Effector memory CD4-positive, alpha-beta T cell (primary cell): ENCODE measurements around the gene FAM222A.

Source experiments
- DNase-seq, 3 donors: peaks; one replicate each; pipeline ENCODE4 v3.0.0-alpha.2; 2020
- H3K27ac ChIP-seq: 2 replicates; pipeline ENCODE4 v1.7.0; 2013; ENCODE audit warnings: mild to moderate bottlenecking, low read length, moderate library complexity; ENCODE audit not compliant: insufficient read depth, poor library complexity, severe bottlenecking
- H3K27me3 ChIP-seq: replicated peaks from 2 replicates; pipeline ENCODE4 v1.7.0; 2013; ENCODE audit warnings: mild to moderate bottlenecking, low read length; ENCODE audit not compliant: insufficient read depth, control insufficient read depth, poor library complexity, severe bottlenecking
- H3K36me3 ChIP-seq: 2 replicates; pipeline ENCODE4 v1.7.0; 2013; ENCODE audit warnings: mild to moderate bottlenecking, low read length, moderate library complexity; ENCODE audit not compliant: control insufficient read depth, insufficient read depth
- H3K4me1 ChIP-seq: 2 replicates; pipeline ENCODE4 v1.7.0; 2013; ENCODE audit warnings: low read length, mild to moderate bottlenecking; ENCODE audit not compliant: control insufficient read depth, insufficient read depth, poor library complexity, severe bottlenecking
- H3K4me3 ChIP-seq: 2 replicates; pipeline ENCODE4 v1.7.0; 2013; ENCODE audit warnings: low read length, low read depth, mild to moderate bottlenecking; ENCODE audit not compliant: insufficient read depth, poor library complexity, severe bottlenecking
- H3K9me3 ChIP-seq: 2 replicates; pipeline ENCODE4 v1.7.0; 2013; ENCODE audit warnings: mild to moderate bottlenecking, low read length, moderate library complexity; ENCODE audit not compliant: control insufficient read depth

The FAM222A gene

GRCh38 chr12:109737631-109738030 is 24.0 kb downstream of the FAM222A start:
- DNase-seq: no peak
- no peaks in the 10 kb centered on the region for H3K27me3 ChIP-seq
- H3K9me3 ChIP-seq: no peaks in the 10 kb centered on the region
- no peaks in the 10 kb centered on the region for H3K4me1 ChIP-seq
- no peak overlapping the region for H3K4me3 ChIP-seq
- H3K27ac ChIP-seq: no peak overlapping the region
- H3K36me3 ChIP-seq: no peaks in the 10 kb centered on the region

- Histone ChIP-seq H3K4me1 (no peaks in the 10 kb centered on the region), H3K4me3 (no peak overlapping the region)
These were observed 24.6 kb downstream of the FAM222A start for GRCh38 chr12:109738209-109738608.

GRCh38 chr12:109738878-109739665 is 25.4 kb downstream of the FAM222A start:
- Histone ChIP-seq H3K4me3 (no peak overlapping the region), H3K27me3 (no peaks in the 10 kb centered on the region)
- no peak for DNase-seq

More at GRCh38 chr12:109738209-109738608, 24.6 kb downstream of the FAM222A start:
- Histone ChIP-seq H3K36me3 (no peaks in the 10 kb centered on the region), H3K27ac (no peak overlapping the region), H3K9me3 (no peaks in the 10 kb centered on the region), H3K27me3 (no peaks in the 10 kb centered on the region)
- DNase-seq: no peak

GRCh38 chr12:109739747-109740693 is 26.4 kb downstream of the FAM222A start:
- no peak overlapping the region for H3K4me3 ChIP-seq

More at GRCh38 chr12:109738878-109739665, 25.4 kb downstream of the FAM222A start:
- Histone ChIP-seq H3K27ac (no peak overlapping the region), H3K36me3 (no peaks in the 10 kb centered on the region), H3K9me3 (no peaks in the 10 kb centered on the region), H3K4me1 (no peaks in the 10 kb centered on the region)

GRCh38 chr12:109740694-109741245 is 27.1 kb downstream of the FAM222A start:
- Histone ChIP-seq H3K4me1 (no peaks in the 10 kb centered on the region), H3K36me3 (no peaks in the 10 kb centered on the region), H3K4me3 (no peak overlapping the region), H3K27me3 (no peaks in the 10 kb centered on the region), H3K9me3 (no peaks in the 10 kb centered on the region), H3K27ac (no peak overlapping the region)
- DNase-seq: no peak

More at GRCh38 chr12:109739747-109740693, 26.4 kb downstream of the FAM222A start:
- Histone ChIP-seq H3K36me3 (no peaks in the 10 kb centered on the region), H3K9me3 (no peaks in the 10 kb centered on the region), H3K27ac (no peak overlapping the region), H3K4me1 (no peaks in the 10 kb centered on the region), H3K27me3 (no peaks in the 10 kb centered on the region)
- no peak for DNase-seq

GRCh38 chr12:109741286-109741969 is 27.8 kb downstream of the FAM222A start:
- no peak for DNase-seq
- Histone ChIP-seq H3K4me3 (no peak overlapping the region), H3K4me1 (no peaks in the 10 kb centered on the region), H3K9me3 (no peaks in the 10 kb centered on the region), H3K27me3 (no peaks in the 10 kb centered on the region), H3K36me3 (no peaks in the 10 kb centered on the region), H3K27ac (no peak overlapping the region)

- Histone ChIP-seq H3K36me3 (no peaks in the 10 kb centered on the region), H3K4me1 (no peaks in the 10 kb centered on the region)
These were observed 28.5 kb downstream of the FAM222A start for GRCh38 chr12:109741970-109742703.

GRCh38 chr12:109743076-109743910 is 29.7 kb downstream of the FAM222A start:
- Histone ChIP-seq H3K27me3 (no peaks in the 10 kb centered on the region), H3K4me3 (no peak overlapping the region), H3K36me3 (no peaks in the 10 kb centered on the region), H3K9me3 (no peaks in the 10 kb centered on the region), H3K27ac (no peak overlapping the region), H3K4me1 (no peaks in the 10 kb centered on the region)
- DNase-seq: no peak

More at GRCh38 chr12:109741970-109742703, 28.5 kb downstream of the FAM222A start:
- DNase-seq: no peak
- Histone ChIP-seq H3K27me3 (no peaks in the 10 kb centered on the region), H3K27ac (no peak overlapping the region), H3K4me3 (no peak overlapping the region), H3K9me3 (no peaks in the 10 kb centered on the region)
